Measurements from ENCODE around the gene ARRDC4. TPM values are rescaled to one million over a fixed set of nuclear protein-coding genes. Genes with fewer than 3 reads are reported as not detected.

ARRDC4 gene
- total RNA-seq, 1 experiment from 2014 or later = 8.7 TPM

DNA sequence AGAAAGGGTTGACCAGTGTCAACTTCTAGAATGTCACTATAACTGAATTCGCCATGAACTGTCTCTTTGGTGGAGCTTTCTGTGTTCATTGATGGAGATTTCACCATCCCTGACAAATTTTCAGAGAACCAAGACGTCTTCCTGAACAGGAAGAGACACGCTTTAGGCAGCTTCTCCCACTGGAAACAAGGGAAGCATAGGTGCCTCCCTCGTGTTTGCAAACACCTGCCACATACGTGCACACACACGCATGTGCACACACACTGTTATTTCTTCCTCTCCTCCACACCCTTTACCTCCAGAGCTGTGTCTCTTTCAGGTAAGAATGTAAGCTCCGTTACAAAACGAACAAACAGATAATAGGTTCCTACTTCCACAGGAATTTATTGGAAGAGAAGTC is 15.6 kb downstream of the ARRDC4 start:
- Histone ChIP-seq H3K4me2 (ENCODE audit: insufficient read depth, insufficient read length, low read length) (no peak overlapping the region), H4K20me1 (ENCODE audit: control insufficient read depth, insufficient read depth, insufficient read length) (no peaks in the 10 kb centered on the region), H3K79me1 (ENCODE audit: insufficient read depth, low read depth, low read length, poor library complexity, severe bottlenecking) (no peaks in the 10 kb centered on the region), H3K56ac (ENCODE audit: insufficient read length, low read depth, low read length) (no peak overlapping the region), H2BK12ac (ENCODE audit: insufficient read length, low read depth, low read length) (no peak overlapping the region), H3T11ph (ENCODE audit: low read length) (no peak overlapping the region), H3K23ac (ENCODE audit: insufficient read length, low read depth, low read length) (no peak overlapping the region), H4K91ac (ENCODE audit: insufficient read length, low read depth, low read length) (no peak overlapping the region), H4K5ac (ENCODE audit: insufficient read length, low read depth, low read length) (no peak overlapping the region), H3K4me1 (ENCODE audit: insufficient read depth, low read length) (no peaks in the 10 kb centered on the region), H3K18ac (ENCODE audit: insufficient read length, low read depth, low read length) (no peak overlapping the region), H3K9me3 (ENCODE audit: control insufficient read depth, low read depth, low read length) (no peaks in the 10 kb centered on the region), H2BK5ac (ENCODE audit: insufficient read length, low read length) (no peak overlapping the region), H2BK120ac (ENCODE audit: low read depth, low read length, poor library complexity, severe bottlenecking) (no peak overlapping the region), H4K8ac (replicated peaks; ENCODE audit: insufficient read length, low read depth, low read length) (no peak overlapping the region), H2AK5ac (ENCODE audit: insufficient read length, low read length) (no peak overlapping the region), H2AFZ (ENCODE audit: low read length) (no peak overlapping the region), H2BK20ac (ENCODE audit: low read depth, low read length, poor library complexity, severe bottlenecking) (no peak overlapping the region), H3K9ac (ENCODE audit: extremely low read depth, insufficient read length, low read length) (no peak overlapping the region), H3K79me2 (ENCODE audit: insufficient read depth, low read length) (no peaks in the 10 kb centered on the region), H3K4ac (ENCODE audit: low read depth, low read length) (no peak overlapping the region), H2BK15ac (ENCODE audit: low read depth, low read length) (no peak overlapping the region), H3K27me3 (ENCODE audit: insufficient read depth, low read length) (no peaks in the 10 kb centered on the region), H3K27ac (ENCODE audit: insufficient read length, low read depth, low read length) (no peak overlapping the region), H3K14ac (ENCODE audit: insufficient read depth, low read length) (no peak overlapping the region), H3K23me2 (ENCODE audit: insufficient read length, low read depth, low read length, poor library complexity, severe bottlenecking) (no peaks in the 10 kb centered on the region)
- no peak for DNase-seq
- no CpG with 5 or more reads among the region's 8 CpGs for WGBS (ENCODE audit: extremely low coverage, insufficient read length, low lambda C conversion rate)
- no peak overlapping the region for H3K4me3 Mint-ChIP-seq
- H3K4me1 Mint-ChIP-seq = peaks cover 0 to 3% of the 10 kb centered on the region in 2 experiments; a peak in 1 of 4 replicates
- TF ChIP-seq CTCF (conservative IDR thresholded peaks at IDR 0.05) = no peak
- H3K27ac Mint-ChIP-seq = no peak overlapping the region
- H3K36me3 Mint-ChIP-seq (ENCODE audit: insufficient read depth in 1 of 3, low read depth in 3 of 3) = peaks cover 3 to 11% (median 9%) of the 10 kb centered on the region in 3 experiments; a peak in 5 of 7 replicates
- no peaks in the 10 kb centered on the region for H3K27me3 Mint-ChIP-seq (ENCODE audit: low read depth)
- H3K9me3 Mint-ChIP-seq = no peaks in the 10 kb centered on the region
